ENCODE results near the gene CBX1.
"Not testable (repeated sequence)": the region's sequence is repeated elsewhere in the genome, so short reads cannot be mapped to it uniquely, and the experiment has no call there.

Gene CBX1

GRCh38 chr17:48052956-48053757 lies 48.1 kb downstream of the CBX1 start:
- DNase-seq (ENCODE audit: low read depth, low spot score): no peak

GRCh38 chr17:48051706-48052486 lies 49.4 kb downstream of the CBX1 start:
- DNase-seq (ENCODE audit: low read depth, low spot score): no peak

GRCh38 chr17:48051283-48051682 lies 50.0 kb downstream of the CBX1 start:
- no peak for DNase-seq (ENCODE audit: low read depth, low spot score)

- no peak for DNase-seq (ENCODE audit: low read depth, low spot score)
Observed at GRCh38 chr17:48048384-48049126, 52.7 kb downstream of the CBX1 start.

GRCh38 chr17:48047741-48048383 lies 53.4 kb downstream of the CBX1 start, which contains the start of gene NFE2L1:
Gene NFE2L1 (plus strand): TSS chr17:48048359. CDS start chr17:48051119, 2,760 bp downstream.
- peak; percentile 99 for DNase-seq (ENCODE audit: low read depth, low spot score)

- DNase-seq (ENCODE audit: low read depth, low spot score): no peak
Observed at GRCh38 chr17:48047113-48047740, 54.1 kb downstream of the CBX1 start.

GRCh38 chr17:48046296-48046695 lies 55.0 kb downstream of the CBX1 start:
- DNase-seq (ENCODE audit: low read depth, low spot score): no peak

GRCh38 chr17:48045316-48046001 lies 55.8 kb downstream of the CBX1 start:
- no peak for DNase-seq (ENCODE audit: low read depth, low spot score)

GRCh38 chr17:48044851-48045250 lies 56.4 kb downstream of the CBX1 start:
- no peak for DNase-seq (ENCODE audit: low read depth, low spot score)

GRCh38 chr17:48043176-48043575 lies 58.1 kb downstream of the CBX1 start:
- DNase-seq (ENCODE audit: low read depth, low spot score): no peak

- no peak for DNase-seq (ENCODE audit: low read depth, low spot score)
Observed at GRCh38 chr17:48038687-48039086, 62.6 kb downstream of the CBX1 start.

GRCh38 chr17:48037838-48038323 lies 63.4 kb downstream of the CBX1 start:
- DNase-seq (ENCODE audit: low read depth, low spot score): no peak

GRCh38 chr17:48037036-48037837 lies 64.0 kb downstream of the CBX1 start, which contains the start of gene COPZ2:
Gene COPZ2 (minus strand): TSS chr17:48037797. CDS start chr17:48037777, 20 bp downstream.
- no peak for DNase-seq (ENCODE audit: low read depth, low spot score)

- no peak for DNase-seq (ENCODE audit: low read depth, low spot score)
Observed at GRCh38 chr17:48036693-48037035, 64.6 kb downstream of the CBX1 start.

- DNase-seq (ENCODE audit: low read depth, low spot score): not testable (repeated sequence)
Observed at GRCh38 chr17:48034734-48035133, 66.5 kb downstream of the CBX1 start.

GRCh38 chr17:48031966-48032365 lies 69.3 kb downstream of the CBX1 start:
- no peak for DNase-seq (ENCODE audit: low read depth, low spot score)

- DNase-seq (ENCODE audit: low read depth, low spot score): no peak
Observed at GRCh38 chr17:48030531-48030930, 70.7 kb downstream of the CBX1 start.

- no peak for DNase-seq (ENCODE audit: low read depth, low spot score)
Observed at GRCh38 chr17:48028736-48029135, 72.5 kb downstream of the CBX1 start.

GRCh38 chr17:48027322-48027981 lies 73.8 kb downstream of the CBX1 start:
- DNase-seq (ENCODE audit: low read depth, low spot score): no peak
